ENCODE measurements around the gene SFT2D3.

Gene SFT2D3

GRCh38 chr2:127681976-127682857, 19.1 kb upstream of the SFT2D3 start:
- no peak for DNase-seq (ENCODE audit: low read depth)

GRCh38 chr2:127683056-127683455, 18.2 kb upstream of the SFT2D3 start:
- no peak for DNase-seq (ENCODE audit: low read depth)

GRCh38 chr2:127683757-127684156, 17.5 kb upstream of the SFT2D3 start:
- DNase-seq (ENCODE audit: low read depth) = no peak

DNA sequence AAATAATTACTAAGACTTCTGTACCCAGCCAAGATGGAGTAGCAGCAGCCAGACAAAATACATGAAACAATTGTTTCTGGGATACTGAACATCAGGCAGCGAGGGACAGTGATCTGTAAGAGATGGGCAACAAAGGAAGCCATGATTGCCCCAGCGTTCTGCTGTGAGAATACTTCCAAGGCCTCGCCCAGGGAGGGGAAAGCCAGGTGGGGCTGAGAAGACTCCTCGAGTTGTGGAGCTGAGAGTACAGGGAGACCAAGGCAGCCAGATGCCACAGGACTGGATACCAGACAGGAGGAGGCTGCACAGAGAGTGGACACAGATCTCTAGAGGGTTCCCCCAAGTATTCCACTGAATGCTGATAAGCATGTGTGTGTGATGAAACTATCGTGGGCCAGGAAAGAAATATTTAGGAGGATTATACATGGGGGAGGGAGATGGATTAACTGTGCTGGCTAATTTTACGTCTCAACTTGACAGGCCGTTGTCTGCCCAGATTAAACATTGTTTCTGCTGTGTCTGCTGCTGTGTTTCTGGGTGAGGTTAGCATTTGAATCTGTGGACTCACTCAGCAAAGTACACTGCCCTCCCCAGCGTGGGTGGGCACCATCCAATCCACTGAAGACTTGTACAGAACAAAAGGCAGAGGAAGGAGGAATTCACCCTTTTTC, 15.8 kb upstream of the SFT2D3 start:
- DNase-seq (ENCODE audit: low read depth) = no peak

GRCh38 chr2:127688405-127688804, 12.9 kb upstream of the SFT2D3 start:
- DNase-seq (ENCODE audit: low read depth) = no peak

- DNase-seq (ENCODE audit: low read depth) = no peak
Measured at GRCh38 chr2:127690696-127691095, 10.6 kb upstream of the SFT2D3 start.

DNA sequence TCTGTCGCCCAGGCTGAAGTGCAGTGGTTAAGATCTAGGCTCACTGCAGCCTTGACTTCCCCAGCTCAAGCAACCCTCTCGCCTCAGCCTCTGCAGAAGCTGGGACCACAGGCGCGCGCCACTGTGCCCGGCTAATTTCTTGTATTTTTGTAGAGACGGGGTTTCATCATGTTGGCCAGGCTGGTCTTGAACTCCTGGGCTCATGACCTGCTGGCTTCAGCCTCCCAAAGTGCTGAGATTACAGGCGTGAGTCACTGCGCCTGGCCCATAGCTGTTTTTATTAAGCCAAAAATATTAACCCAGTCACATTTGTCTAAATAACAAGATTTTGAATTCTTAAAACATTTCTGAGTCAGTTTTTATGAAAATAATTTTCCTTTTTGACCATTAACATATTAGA, 6.3 kb upstream of the SFT2D3 start:
- no peak for DNase-seq (ENCODE audit: low read depth)

- DNase-seq (ENCODE audit: low read depth) = no peak
Measured at GRCh38 chr2:127695491-127696472, 5.5 kb upstream of the SFT2D3 start.

DNA sequence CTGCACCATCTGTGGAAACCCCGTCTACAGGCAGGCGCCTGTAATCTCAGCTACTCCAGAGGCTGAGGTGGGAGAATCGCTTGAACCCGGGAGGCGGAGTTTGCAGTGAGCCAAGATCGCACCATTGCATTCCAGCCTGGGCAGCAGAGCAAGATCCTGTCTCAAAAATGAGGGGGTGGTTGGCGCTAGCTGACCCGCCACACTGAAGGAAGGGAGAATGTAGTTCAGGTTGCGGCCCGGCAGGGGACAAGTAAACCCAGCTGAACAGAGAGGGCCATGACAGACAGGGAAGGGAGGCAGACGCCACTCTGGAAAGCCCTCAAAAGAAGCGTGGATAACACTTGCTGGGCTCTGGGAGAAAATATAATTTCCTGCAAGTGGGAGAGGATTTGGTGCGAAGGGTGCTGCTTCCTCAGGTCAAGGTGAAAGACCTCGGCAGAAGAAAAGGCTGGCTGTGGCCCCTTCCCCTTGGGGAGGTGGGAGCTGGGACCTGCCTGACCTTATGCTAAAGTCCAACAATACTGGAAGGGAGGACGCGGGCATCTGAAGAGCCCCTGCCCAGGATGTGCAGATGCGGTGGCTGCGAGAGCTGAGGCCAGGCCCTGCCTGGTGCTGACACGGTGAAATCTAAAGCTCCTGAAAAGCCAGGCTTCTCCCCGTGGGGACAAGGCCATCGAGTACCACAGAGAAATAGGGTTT, 3.7 kb upstream of the SFT2D3 start:
- DNase-seq (ENCODE audit: low read depth) = no peak

GRCh38 chr2:127698553-127699355, 2.5 kb upstream of the SFT2D3 start:
- DNase-seq (ENCODE audit: low read depth) = no peak

- DNase-seq (ENCODE audit: low read depth) = no peak
Measured at GRCh38 chr2:127700527-127701192, 637 bp upstream of the SFT2D3 start.

DNA sequence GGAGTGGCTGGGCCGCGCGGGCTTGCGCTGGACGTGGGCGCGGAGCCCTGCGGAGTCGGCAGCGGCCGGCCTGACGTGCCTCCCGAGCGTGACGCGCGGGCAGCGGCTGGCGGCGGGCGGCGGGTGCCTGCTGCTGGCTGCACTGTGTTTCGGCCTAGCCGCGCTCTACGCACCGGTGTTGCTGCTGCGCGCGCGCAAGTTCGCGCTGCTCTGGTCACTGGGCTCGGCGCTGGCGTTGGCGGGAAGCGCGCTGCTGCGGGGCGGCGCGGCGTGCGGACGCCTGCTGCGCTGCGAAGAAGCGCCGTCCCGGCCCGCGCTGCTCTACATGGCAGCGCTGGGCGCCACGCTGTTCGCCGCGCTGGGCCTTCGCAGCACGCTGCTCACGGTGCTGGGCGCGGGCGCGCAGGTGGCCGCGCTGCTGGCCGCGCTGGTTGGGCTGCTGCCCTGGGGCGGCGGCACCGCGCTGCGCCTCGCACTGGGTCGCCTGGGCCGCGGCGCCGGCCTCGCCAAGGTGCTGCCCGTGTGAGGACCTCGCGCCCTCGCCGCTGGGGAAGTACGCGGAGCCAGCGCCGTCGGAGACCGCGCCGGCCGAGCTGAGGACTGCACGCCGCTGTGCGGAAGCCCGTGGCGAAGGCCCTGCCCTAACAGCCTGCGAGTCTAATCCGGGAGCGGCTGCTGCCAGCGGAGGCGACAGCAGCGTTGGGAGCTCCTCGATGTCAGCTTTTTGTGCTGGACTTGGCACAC, 526 bp downstream of the SFT2D3 start:
- peak; percentile 55 for DNase-seq (ENCODE audit: low read depth)

- no peak for DNase-seq (ENCODE audit: low read depth)
Measured at GRCh38 chr2:127702395-127703009, 1.2 kb downstream of the SFT2D3 start.

- no peak for DNase-seq (ENCODE audit: low read depth)
Measured at GRCh38 chr2:127703282-127703681, 2.0 kb downstream of the SFT2D3 start.

DNA sequence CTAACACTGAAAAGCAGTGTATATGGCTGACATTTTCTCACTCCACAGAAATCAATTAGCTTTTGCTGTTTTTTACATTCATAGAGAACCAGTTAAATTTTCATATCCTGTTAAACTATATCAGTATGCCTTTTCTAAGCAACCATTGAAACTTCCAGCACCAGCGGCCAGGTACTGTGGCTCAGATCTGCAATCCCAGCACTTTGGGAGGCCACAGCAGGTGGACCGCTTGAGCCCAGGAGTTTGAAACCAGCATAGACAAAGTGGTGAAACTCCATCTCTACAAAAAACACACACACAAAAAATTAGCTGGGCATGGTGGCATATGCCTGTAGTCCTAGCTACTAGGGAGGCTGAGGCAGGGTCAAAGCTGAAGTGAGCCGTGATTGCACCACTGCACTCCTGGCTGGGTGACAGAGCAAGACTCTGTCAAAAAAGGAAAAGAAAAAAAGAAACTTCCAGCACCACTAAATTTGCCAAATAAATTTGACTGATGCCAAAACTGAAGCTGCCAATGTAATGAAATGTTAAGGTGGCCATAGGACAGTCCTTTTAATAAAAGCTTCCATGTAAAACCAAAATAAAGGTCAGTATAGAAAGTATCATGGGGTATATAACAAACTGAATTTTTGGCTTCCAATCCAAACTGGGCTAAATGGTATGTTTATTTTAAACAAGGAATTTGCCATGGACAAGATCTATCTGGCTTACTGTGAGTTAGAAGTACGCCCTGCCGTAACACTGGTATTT, 3.5 kb downstream of the SFT2D3 start:
- DNase-seq (ENCODE audit: low read depth) = no peak

DNA sequence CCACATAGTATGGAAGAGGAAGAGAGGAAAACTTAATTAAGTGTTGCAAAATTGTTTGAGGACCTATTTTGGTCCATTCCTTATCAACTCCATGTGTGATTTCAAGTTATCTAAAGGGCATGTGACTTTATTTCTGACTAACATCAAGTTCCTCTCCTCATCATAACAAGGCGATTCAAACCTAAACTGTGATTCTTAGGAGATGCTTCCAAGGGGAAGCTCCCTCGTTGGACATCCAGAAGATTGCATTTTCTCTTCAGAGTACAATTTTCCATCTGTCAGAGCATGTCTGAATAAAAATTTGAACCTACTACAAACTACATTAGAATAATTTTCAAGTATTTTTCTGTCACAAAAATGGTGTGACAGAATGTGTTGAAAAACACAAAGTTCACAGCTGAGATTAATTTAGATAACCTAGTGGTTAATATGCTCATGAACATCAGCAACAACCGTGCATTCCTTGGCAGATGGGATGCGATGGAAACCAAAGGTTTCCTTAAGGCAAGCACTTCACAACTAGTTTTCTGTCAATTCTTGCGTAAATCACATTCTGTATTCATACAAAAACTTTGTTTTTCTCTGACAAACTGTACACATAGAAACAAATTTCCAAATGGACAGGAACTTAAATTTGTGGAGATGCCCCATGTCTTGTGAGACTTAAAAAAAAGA, 4.2 kb downstream of the SFT2D3 start:
- no peak for DNase-seq (ENCODE audit: low read depth)

DNA sequence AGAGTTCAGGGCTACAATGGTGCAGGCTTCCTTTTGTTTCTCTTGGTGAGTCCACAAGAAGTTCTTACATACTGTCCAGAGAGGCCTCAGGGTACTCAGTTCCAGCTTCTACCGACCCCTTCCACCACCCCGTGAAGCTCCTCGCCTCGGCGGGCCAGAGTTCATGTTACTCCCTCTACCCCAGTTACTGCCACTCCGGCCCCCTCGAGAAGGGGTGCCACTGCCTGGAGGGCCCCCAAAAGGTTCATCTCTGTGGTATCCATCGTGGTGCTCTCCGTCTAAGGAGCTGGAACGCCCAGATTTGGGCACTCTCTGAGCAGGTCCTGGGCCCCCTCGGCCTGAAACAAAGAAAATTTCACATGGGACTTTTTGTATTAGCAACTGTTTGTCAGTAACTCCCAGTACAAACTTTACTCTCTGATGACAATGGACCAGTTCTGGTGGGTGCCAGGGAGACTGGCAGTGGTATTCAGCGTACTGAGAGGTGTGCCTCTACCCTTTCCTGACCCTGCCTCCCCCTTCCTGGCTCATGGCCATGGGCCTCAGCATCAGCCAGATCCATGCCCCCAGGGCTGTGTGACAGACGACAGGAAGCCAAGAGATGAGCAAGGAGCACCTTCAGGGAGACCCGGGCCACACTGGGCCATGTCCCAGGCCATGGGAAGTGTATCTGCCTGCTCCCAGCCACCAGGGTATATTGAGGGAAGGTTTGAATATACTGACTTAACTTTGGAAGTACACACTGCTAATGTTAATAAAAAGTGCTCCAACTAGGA, 5.1 kb downstream of the SFT2D3 start:
- DNase-seq (ENCODE audit: low read depth) = no peak
